Pulmonary artery endothelial cell (primary cell): ENCODE measurements around the gene TRIL. TPM values are rescaled to one million over a fixed set of nuclear protein-coding genes. Genes with fewer than 3 reads are reported as not detected.

Experiments used
- DNase-seq: peaks from one replicate; pipeline ENCODE4 v3.0.0-alpha.2; 2011; ENCODE audit warnings: low read depth, low spot score
- total RNA-seq: library from RNA; depleted of rRNA; stranded (reverse); fragments of >200 nt; gene quantifications from 2 replicates; pipeline ENCODE4 v1.2.3, GENCODE V29; 2014

TRIL gene
- total RNA-seq, 1 donor from 2014 or later: 0.33 TPM

DNA sequence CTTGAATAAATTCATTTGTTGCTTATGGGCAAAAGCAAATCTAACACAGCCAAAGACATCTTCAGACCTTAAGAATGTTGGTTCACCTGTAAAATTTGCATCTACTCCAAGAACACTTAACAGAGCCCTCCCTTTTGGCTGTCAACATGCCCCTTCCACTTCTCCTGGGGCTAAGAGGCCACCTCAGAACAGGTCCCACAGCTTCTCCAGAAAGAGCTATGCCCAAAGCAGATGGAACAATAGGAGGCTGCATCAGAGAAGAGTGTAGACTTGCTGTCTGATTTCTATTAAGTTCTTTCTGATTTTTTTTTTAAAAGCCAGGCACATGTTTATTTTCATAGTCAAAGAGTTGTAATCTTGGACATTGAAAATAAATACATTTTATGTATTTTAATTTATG is 26.1 kb upstream of the TRIL start:
- no peak for DNase-seq

GRCh38 chr7:28983396-28984190 is 25.5 kb upstream of the TRIL start:
- DNase-seq: no peak

DNA sequence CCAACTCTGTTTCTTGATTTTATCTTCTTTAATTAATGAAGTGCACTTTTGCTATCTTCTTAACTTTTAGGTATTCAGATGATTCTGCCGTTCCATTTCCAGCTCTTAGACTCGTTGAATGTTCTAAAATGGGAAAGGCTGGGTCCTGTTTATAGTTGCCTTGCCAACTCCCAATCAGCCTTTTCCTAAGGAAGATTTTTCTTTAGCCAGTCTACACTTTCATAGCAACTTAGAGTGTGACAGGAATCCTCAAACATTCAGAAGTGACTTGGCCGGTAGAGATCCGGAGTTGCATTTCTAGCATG is 23.0 kb upstream of the TRIL start:
- DNase-seq: no peak

DNA sequence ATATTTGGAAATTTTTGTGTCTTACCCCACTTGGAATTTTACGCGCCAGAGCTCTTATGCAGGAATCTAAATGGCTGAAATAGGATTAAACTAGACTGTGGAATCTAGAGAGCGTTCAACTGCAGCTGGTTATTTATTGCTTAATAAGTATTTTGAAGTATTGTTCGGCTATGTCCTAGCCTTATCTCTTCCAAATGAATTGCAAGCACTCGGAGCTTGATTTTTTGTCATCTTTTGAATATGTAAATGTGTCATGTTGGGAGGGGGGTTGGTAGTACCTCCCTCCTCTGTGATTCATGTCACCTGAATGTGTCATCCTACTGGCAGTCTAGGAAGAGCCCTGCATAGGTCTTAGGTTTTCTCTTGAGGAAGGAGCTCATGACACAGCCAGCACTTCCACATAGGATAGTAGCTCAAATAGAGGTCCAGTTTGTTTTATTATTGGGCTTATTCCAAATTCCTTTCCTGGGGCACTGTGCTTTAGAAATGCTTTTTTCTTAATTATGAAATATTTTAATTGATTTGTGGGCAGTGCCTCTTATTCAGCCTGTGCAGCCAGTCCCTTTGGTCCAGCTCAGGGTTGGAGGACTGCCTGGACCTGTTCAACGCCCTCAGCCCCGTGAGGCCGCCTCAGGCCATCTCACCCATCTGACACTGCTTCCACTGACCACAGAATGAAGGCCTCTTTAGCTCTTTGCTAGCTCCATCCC is 22.5 kb upstream of the TRIL start:
- no peak for DNase-seq

DNA sequence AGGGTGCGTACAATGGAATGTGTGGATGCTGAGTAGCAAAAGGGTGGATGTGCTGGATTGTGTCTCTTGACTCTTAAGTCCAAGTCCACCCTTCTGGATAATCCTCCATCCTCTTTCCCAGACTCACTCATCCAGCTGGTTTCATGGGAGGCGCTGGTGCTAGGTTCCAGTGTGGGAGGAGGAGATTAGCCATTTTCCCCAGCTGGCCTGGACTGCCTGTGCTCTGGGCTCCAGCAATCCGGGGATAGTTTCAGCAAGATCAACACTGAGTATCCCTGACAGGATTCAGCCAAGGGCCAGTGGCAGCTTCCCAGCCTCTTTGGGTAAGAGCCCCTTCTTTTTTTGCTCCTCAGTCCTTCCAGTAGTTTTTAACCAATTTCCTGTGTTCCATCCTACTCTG is 21.6 kb upstream of the TRIL start:
- DNase-seq: no peak

DNA sequence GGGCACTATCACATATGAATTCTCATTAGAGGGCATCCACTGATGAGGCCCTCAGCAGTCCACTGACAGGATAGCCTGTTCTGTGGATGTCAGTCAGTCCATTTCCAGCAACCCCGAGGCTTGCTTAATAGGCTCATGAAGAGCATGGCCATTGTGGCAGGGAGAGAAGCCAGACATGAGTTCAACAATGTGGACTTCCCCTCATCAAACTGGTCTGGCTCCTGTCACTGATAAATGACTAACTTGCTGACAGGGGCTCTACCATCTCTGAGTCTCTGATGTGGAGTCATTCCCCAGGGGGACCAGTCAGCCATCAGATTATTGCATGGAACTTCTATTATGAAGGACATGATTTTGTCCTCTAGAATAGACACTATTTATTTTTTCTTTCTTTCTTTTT is 19.8 kb upstream of the TRIL start:
- DNase-seq: no peak

DNA sequence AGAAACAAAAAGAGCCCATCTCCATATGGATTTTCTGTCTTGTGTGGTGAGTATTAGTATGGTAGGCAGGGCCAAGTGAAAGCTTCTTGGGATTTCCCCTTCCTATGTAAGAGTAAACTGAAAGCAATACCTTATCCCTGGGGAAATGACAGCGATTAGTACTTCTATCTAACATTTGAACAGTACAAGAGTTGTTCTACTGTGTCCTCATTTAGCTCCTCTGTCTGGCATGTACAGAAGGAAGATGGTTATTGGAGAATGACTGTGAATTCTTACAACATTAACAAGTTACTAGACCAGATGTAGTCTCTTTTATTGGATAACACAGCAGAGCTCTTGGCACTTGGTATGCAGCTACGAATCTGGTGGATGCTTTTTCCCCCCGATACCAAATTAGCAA is 17.9 kb upstream of the TRIL start:
- no peak for DNase-seq

DNA sequence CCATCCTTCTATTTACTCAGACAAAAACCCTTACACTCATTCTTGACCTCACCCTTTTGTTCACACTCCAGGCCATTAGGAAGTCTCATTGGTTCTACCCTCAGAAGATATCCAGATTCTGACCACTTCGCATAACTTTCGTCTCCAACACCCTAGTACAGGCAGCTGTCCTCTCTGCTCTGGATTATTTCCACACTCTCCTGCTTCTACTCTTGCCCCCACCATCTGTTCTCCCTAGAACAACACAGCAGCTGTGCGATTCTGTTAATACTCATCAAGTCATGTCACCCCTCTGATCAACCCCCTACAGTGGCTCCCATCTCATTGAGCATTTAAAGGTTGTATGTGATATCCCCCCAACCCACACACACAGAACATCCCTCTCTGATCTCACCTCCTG is 15.5 kb upstream of the TRIL start:
- no peak for DNase-seq

DNA sequence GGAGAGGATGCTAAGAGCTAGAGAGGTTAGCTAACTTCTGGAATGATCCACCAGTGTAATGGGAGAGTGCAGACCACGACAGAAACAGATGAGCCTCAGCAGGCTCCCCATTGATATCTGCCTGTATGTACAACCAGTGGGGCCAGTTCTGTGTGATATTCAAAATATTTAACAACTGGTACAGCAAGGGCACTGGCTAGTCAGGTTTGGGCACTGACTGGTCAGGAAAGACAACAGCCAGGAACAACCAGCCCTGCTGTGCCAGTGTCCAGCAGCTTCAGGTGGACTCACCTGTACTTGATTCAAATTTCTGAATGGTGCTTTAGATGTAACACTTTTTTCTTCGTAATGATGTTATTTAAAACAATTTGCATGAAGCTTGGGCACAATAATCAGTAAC is 5.9 kb upstream of the TRIL start:
- DNase-seq: no peak

- DNase-seq: no peak
These were observed 3.8 kb upstream of the TRIL start for GRCh38 chr7:28961972-28962371.

- DNase-seq: no peak
These were observed 2.1 kb upstream of the TRIL start for GRCh38 chr7:28960071-28960840.

GRCh38 chr7:28958980-28959347 is 834 bp upstream of the TRIL start:
- DNase-seq: no peak

- DNase-seq: no peak
These were observed 337 bp downstream of the TRIL start for GRCh38 chr7:28957751-28958234.

- DNase-seq: no peak
These were observed 923 bp downstream of the TRIL start for GRCh38 chr7:28957064-28957750.

- DNase-seq: no peak
These were observed 1.5 kb downstream of the TRIL start for GRCh38 chr7:28956608-28957063.

DNA sequence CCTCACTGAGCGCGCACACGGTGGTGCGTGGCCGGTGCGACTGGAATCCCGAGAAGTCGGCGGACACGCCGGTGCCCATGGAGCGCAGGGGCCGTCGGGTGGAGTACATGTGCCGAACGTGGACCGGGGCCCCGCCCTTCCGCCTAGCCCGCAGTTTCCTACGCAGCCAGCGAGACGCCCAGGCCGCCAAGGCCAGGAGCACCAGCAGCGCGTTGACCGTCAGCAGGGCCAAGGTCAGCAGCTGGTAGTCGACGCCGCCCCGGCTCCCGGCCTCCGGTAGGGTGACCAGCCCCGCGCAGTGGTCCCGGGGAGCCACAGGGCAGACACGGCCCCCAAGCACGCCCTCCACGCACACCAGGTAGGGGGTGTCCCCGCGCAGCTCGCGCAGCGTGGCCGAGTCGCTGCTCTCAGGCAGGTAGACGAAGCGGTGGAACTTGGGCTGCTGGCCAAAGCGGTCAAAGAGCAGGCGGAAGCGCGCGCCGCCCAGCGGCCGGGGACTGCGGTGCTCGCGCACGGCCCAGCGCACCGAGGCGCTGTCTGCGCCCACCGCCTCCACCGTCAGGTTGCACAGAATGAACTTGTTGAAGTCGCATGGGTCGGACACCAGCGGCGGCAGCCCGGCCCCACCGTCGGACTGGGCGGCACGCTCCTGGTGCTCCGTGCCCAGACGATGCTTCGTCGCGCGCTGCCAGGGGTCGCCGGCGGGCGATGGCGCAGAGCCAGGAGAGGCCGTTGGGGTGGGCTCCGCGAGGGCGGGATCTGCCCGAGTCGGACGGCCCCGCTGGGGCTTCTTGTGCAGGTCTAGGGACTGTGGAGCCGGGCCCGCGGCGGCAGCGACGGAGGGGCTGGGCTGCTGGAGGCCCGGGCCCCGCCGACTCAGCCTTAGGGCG is 2.2 kb downstream of the TRIL start:
- no peak for DNase-seq

GRCh38 chr7:28955356-28955717 is 2.8 kb downstream of the TRIL start:
- no peak for DNase-seq

DNA sequence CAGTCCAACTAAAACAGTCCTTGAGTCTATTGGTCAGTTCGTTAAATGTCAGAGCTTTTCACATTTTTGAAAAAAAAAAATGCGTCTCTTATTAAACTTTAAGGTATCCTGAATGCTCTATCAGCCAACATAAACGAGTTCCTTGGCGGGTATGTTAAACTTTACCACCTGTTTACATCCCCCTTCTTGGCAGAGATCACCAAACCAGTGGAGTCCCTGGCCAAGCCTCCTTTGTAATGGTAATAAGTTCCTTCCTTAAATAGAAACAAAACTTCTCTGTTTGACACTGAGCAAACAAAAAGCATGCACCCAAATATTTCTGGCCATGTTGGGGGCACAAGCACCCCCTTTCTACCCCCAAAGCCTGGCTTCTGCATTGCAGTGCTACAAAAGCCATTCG is 3.2 kb downstream of the TRIL start:
- DNase-seq: no peak

- DNase-seq: no peak
These were observed 3.7 kb downstream of the TRIL start for GRCh38 chr7:28954471-28954870.

DNA sequence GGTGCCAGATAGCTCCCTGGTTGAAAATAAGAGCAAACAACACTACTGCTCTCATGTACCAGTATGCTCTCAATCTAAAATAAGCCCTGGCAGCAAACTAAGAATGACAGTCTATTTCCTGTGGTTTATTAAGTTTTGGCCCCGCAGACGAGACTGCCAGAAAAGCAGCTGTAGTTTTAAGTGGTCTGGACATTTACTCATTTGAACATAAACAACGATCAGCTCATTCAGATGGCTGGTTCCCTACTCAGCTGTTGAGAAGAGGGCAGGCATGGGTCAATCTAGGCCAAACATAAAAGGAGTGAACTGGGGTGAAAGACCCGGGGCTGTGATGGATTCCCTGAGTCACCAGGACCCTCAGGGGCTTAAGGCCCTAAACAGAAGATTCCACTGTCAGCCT is 4.5 kb downstream of the TRIL start:
- DNase-seq: no peak

DNA sequence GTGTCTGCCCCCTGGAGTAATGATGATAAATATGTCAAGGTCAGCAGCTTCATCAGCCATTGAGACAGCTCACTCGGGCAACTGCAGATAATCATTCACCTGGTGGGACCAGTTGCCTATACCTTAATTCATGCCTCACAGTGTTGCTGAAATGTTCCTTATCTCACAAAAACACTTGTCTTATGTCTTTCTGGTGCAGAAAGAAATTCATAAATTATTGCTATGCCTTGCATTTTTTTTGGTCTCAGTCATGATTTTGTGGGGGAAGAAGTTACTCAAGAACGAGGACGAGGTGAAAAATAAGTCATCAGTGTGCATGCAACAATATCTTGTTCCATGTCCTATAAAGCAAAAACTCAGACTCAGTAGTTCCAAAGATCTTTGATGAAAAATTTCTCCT is 16.0 kb downstream of the TRIL start:
- DNase-seq: no peak
